A172 (cell line): Measurements from ENCODE around the gene NDRG4. TPM values are rescaled to one million over a fixed set of nuclear protein-coding genes. Genes with fewer than 3 reads are reported as not detected.
A peak's percentile ranks its signal among the peaks of the same experiment; 100 is the strongest.
"Not testable (repeated sequence)": the region's sequence is repeated elsewhere in the genome, so short reads cannot be mapped to it uniquely, and the experiment has no call there.

Experiments used
- DNase-seq: peaks from one replicate; pipeline ENCODE4 v3.0.0-alpha.2; 2015; ENCODE audit warnings: low spot score
- total RNA-seq: library from RNA; depleted of rRNA; stranded (reverse); fragments of >200 nt; shearing (Covaris generic); gene quantifications from 2 replicates; pipeline ENCODE4 v1.2.3, GENCODE V29; 2014

The NDRG4 gene
- total RNA-seq, 1 experiment from 2014 or later: 27.6 TPM

DNA sequence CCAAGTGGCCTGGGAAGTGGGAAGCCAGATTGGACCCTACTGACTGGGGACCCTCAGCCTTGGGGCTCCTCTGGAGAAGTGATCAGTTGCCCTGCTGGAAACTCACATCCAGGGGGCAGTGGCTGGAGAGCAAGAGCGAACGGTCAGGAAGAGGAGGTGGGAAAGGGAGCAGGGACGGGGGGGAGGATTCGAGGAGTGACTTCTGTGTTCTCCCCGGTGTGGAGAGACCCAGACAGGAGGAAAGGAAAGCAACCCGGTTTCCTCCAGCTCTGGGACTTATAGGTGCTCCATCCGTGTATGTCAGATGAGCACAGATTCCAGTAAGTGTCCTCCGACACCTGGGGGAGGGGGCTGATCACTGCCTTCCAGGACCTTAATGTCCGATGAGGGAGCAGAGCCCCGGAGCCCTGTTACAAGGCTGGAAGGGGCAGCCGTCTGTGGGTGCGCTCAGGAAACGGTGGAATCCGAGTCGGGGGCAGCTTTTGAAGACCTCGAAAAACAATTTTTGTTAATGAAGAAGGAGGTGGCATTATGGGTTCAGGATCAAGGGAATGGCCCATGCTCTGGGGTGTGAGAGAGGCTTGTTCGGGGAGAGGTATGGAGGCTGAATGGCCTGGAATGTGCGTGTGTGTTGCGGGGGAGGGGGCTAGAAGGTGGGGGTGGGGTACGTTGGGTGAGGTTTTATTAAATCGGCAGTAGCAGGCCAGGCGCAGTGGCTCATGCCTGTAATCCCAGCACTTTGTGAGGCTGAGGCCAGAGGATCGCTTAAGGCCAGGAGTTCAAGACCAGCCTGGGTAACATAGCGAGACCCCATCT, 34.8 kb upstream of the NDRG4 start:
- no peak for DNase-seq

DNA sequence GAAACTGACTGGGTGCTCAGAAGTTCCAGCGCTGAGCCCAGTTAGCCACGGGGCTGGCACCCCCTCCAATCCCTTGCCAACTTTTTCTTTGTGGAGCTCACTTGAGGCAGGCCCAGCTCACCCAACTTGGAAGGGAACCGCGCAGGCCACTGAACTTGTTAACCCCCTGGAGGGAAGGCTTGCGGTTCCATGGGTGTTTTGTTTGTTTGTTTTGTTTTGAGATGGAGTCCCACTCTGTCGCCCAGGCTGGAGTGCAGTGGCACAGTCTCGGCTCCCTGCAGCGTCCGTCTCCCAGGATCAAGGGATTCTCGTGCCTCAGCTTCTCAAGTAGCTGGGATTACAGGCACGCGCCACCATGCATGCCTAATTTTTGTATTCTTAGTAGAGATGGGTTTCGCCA, 34.1 kb upstream of the NDRG4 start:
- no peak for DNase-seq

DNA sequence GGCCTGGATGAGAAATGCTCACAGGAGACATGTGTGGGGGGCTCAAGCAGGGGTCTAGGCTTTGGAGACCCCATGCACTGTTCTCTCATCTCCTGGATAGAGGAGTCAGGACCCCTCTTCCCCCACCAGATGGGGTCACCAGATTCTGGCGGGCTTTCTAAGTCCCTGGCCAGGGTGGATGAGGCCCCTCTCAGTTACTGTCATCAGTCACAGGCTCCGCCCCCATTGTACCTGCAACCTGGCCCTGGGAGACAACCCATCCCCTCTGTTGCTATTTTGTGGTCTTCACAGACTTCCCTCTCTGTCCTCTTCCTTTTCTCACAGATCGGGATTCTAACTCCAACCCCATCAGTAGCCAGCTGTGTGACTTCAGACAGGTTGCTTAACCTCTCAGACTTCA, 33.5 kb upstream of the NDRG4 start:
- no peak for DNase-seq

DNA sequence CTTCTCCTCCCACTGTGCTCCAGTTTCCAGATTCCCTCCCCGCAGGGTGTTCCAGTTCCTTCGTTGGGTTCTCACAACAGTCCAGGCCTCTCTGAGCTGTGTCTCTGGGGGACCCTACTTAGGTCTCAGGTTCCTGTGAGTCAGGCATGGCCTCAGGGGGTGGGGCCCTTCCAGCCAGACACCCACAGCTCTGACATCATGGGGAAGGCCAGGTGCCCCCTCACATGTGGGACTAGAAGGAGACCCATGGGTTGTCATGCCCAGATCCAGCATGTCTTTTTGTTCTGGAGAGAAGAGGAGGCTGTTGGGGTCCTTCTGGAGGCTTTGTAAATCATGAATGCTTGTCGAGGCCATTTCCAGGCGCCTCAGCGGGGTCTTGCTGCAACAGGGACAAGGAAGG, 32.0 kb upstream of the NDRG4 start:
- DNase-seq: no peak

DNA sequence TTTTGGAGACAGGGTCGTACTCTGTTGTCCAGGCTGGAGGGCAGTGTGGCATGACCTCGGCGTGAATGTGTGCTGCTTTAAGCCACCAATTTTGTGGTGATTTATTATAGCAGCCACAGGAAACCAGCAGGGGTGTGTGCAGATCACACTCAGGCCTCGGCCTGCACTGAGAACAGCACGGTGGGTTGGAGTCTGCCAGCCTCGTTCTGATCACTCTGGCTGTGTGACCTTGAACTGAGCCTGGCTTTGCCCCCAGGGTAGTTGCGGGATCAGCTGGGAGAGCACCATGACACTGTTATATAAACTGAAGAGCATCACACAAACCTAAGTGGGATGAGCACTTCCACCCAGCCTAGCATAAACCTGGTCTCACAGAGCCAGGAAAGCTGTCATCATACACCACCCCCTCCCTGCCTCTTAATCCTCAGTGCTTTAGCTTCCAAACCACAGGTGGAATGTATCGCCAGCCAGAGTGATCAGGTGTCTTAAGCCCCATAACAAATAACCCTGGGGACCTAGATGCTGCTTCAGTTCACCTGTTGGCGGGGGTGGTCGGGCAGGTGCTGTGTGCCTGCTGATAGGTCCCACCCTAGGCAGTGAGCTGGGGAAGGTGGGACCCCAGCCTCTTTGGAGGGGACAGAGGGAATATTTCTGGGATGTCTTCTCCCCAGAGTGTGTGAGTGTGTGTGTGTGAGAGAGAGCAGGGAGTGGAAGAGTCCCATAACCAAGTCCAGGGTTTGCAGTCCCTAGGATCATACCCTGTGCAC, 28.6 kb upstream of the NDRG4 start:
- peak; percentile 21 for DNase-seq

DNA sequence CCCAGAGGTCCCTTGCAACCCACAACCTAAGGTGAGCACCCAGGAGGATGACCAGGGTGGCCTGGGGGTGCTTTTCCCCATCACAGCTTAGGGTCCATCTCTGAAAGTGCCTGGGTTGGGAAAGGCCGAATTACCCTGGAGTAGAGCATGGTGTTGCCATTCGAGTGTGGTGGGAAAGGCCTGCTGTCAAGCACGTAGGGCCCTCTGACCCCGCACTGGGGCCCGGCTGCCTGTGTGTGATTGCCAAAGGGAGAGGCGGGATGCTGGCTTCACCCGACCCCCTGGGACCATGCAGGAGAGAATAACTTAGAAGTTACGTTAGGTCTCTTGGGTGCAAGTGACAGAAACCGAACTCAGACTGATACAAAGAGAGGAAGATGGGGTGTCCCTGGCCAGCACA, 27.7 kb upstream of the NDRG4 start:
- no peak for DNase-seq

DNA sequence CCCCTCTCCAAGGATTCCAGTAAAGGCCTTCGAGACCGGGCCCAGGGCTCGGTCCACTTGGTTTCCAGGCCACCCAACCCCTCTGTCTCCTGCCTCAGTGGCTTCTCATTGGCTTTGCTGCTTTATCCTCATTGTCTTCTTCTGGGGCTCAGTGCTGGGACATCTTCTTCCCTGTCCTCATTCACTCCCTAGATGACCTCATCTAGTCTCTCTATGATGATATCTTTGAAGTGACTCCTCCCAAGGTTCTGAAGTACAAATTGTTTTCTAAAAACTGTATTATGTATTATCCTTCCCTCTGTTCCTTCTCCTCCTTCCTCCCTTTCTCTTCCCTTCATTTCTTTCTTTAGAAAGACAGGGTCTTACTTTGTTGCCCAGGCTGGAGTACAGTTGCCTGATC, 27.1 kb upstream of the NDRG4 start:
- no peak for DNase-seq

DNA sequence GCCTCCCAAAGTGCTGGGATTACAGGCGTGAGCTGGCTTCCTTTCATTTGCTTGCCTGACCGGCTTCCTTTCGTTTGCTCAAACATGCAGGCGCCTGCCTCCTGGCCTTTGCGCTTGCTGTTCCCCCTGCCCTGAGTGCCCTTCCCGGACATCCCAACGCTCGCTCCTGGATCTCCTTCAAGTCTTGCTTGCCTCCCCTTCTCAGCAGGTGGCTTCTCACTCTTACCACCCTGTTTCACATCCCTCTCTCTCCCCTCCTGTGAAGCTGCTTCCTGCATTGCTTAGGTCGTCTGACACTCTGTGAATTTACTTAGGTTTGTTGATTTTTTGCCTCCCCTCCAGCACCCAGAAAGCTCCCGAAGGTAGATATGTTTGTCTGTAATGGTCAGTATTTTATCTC, 25.6 kb upstream of the NDRG4 start:
- DNase-seq: no peak

DNA sequence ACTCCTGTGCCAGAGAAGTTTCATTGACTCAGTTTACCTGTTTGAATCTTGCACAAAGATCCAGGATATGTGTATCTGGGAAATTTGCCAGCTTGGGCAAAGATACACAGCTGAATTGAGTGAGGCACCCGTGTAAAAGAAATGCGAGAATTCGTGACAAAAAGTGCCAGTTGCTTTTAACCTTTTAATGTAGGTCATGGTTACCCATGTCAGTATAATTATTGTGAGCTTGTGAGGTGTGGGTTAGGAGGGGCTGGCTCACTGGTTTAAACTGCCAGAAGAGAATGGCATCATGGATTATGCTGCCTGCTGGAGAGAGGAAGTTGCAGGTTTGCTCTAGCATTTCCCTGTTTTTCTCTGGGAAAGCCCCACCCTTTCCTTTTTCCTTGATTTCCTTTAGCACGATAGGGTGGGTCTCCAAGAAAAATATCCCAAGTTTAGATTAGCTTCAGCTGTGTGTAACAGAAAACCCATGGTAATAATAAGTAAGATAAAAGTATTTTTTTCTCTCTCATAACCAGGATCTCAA, 24.8 kb upstream of the NDRG4 start:
- no peak for DNase-seq

DNA sequence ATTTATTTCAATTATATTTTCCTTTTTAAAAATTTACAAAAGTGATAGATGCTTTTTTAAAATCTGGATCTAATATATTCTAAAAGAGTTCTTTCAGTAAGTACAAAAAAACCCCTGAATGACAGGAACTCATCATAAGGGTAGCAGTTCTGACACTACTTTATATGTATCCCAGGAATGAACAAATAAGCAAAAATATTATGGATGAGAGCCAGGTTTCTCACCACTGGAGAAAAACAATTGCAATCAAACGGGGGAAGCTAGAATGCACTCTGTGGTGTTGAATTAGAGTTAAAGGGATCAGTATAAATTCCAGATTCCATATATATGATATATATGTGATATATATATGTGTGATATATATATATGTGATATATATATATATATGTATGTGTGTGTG, 23.2 kb upstream of the NDRG4 start:
- DNase-seq: no peak

DNA sequence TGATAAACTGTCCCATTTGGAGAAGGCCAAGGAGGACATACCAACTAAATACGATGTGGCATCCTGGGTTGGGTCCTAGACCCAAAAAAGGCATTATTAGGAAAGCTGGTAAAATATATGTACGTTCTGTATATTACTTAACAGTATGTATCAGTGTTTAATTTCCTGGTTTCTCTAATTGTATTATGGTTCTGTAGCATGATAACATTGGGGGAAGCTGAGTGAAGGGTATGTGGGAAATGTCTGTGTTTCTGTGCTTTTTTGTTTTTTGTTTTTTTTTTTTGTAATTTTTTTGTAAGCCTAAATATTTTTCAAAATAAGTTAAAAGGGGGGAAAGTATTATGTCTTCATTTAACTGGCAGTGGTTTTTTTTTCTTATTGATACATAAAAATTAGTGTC, 21.5 kb upstream of the NDRG4 start:
- DNase-seq: no peak

DNA sequence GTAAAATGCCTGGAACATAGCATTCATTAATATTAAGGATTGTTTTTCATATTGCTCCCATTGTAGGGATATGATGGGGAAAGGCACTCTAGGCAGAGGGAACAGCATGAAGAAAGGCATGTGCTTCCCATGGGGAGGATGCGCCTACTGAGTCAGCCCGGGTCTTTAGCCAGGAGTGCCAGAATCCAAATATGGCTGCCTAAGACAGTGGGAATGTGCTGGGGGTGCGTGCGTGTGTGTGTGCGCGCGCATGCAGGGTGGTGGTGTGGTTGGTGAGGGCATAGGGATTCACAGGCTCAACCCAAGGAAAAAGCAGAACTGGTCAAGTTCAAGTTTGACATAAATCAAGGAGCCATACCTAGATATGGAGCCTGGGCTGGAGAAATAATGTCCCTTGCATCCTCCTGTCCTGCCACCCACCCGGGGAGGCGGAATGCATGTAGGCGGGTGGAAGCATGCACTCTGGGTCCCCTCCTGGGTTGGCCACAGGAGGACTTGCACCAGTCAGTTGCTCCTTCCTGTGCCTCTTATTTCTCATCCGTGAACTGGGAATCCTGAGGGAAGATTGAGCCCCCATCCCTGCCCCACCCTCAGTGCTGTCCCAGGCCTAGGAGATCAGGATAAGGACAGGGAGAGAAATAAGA, 18.6 kb upstream of the NDRG4 start:
- DNase-seq: no peak

DNA sequence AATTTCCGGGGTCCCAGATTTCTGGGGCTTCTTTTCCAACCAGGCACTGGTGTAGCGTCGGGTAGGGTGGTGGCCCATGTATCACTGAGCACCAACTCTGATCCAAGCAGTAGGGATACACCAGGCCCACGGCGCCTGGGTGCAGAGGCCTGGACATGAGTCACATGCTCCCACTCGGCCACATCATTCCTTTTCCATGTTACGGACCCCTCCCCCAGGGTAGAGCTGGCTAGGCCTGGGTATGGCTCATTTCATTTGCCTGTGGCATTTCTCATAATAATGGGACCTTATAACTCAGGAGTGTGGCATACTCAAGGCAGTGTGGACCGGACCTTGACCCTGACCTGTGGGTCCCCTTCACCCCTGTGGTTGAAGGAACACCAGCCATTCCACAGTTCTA, 18.0 kb upstream of the NDRG4 start:
- no peak for DNase-seq

DNA sequence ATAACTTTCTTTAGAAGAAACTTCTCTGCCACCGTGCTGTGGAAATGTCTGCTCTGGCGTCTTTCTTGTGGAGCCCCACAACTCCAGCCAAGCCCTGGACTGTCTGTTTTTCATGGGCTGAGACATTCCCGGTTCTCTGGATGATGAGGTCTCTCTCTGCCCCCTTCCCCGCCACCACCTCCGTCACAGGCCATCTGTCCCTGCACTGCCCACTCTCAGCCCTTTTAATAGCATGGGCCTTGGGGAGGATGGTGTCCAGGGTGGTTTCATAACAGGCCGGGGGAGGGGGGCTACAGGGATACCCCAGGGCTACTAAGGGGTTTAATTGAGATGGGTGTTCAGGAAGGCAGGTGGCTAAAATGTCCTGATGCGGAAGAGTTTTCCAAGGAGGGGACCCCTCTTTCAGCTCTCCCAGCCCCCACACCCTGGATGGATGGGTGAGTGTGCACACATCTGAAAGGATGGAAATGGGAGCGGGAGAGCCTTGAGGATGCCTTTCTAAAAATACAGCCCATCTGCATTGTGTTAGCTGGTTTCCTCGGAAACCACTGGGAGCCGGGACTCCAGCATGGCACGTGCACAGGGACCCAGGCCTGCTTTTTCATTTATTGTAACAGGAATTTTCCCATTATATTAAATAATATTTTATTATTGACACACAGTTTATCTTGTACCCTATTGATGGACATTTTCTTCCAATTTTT, 14.6 kb upstream of the NDRG4 start:
- no peak for DNase-seq

DNA sequence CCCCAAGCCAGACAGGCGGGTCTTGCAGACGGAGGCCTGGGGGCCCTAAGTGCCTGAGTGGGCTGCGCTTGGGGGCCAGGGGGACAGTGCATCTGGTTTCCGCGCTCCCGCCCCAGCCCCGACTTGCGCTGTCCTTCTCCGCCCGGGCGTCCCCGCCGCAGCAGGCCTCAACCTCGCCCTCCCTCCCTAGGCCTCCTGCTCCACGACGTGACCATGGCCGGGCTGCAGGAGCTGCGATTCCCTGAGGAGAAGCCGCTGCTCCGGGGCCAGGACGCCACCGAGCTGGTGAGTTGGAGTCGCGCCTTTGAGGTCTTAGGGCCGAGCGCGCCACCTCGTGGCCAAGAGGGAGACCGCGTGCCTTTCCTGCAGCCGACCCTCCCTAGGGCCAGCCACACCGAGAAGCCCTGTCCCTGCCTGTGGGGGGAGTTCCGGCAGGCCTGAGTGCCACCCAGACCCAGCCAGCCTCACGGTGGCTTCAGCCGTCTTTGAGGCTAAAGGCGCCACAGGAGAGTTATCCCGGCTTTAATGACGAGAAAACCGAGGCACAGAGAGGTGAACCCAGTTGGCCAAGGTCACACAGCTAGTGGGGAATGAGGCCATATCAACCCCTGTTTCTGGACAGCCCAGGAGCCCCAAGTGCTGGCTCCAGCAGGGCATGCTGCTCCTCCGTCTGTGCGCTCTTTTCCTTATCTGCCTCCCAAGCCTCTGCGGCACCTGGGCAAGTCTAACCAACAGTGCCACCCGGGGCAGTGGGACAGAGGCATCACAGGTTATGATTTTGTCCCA, 12.2 kb upstream of the NDRG4 start:
- DNase-seq: peak; percentile 68

DNA sequence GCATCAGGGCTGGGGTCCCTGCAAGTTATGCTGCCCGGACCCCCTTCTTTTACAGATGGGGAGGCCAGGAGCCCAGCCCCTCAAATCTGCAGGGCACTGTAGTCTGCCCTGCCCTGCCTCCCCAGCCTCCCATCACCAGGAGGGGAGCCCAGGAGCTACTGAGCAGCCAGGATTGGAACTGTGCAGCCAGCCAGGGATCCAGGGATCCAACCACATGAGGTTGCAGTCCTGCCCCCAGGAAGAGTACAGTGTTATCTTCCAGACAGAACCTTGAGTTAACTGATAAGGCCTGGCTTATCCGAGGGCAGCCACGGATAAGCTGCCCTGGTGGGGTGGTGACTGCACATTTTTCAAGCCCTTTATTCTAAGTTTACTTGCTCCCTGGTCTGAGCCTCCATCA, 11.4 kb upstream of the NDRG4 start:
- DNase-seq: no peak

DNA sequence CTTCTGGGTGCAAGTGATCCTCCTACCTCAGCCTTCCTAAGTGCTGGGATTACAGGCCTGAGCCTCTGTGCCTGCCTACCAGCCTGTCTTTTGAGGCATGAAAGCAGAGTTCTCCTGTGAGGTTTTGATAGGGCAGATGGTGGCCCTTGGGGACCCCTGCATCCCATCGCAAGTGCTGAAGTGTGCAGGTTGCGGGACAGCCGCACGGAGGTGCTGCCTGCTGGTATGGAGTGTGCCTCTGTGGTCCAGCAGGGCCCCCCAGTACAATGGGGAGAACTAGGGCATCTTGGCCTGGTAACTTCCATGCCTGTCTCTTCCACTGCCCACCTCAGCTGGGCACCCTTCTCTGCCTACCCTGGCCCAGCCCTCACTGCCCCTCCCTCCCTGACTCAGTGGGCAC, 9.9 kb upstream of the NDRG4 start:
- no peak for DNase-seq

DNA sequence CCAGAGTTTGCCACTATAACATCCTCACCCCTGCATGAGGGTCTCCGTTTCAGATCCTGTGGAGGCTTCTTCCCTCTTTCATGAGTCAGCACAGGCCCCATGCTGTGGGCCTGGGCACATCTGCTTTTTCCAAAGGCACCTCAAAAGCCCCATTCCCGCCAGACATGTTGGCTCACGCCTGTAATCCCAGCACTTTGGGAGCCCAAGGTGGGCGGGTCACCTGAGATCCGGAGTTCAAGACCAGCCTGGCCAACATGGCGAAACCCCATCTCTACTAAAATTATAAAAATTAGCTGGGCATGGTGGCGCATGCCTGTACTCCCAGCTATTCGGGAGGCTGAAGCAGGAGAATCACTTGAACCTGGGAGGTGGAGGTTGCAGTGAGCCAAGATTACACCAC, 9.4 kb upstream of the NDRG4 start:
- DNase-seq: not testable (repeated sequence)

DNA sequence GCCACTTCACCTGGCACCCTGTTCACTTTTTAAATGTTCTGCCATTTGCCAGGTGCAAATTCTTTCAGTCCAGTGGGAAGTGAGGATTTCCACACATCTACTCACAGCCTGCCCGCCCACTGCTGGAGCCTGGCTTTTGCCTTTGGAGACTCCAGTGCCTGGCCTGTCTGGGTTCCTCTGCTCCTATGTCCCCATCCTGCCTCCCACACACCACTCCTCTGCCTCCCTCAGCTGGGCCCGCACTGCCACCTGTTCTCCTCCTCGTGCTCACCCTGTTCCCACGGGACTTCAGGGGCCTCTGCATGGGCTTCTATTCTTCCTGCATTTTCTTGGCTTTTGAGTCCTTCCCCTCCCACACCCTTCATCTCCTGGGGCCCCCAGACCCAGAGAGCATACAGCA, 7.9 kb upstream of the NDRG4 start:
- DNase-seq: no peak

DNA sequence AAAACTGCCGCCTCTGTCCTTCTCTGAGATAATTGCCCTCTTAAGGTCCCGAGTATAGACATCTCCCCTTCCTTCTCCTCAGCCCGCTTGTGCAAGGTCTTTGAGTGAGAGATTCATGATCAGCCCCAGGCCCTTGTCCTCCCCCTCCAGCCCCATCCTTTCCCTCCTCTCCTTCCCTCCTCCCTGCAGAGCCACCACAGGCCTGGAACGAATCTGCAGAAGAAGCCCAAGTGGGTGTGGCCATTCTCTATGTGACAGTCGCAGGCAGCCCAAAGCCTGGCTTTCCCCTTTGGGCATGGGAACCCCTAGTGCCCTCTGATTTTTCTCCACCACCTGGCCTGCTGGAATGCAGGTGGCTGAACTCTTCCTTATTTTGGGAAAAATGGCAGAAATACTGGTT, 7.2 kb upstream of the NDRG4 start:
- DNase-seq: no peak

DNA sequence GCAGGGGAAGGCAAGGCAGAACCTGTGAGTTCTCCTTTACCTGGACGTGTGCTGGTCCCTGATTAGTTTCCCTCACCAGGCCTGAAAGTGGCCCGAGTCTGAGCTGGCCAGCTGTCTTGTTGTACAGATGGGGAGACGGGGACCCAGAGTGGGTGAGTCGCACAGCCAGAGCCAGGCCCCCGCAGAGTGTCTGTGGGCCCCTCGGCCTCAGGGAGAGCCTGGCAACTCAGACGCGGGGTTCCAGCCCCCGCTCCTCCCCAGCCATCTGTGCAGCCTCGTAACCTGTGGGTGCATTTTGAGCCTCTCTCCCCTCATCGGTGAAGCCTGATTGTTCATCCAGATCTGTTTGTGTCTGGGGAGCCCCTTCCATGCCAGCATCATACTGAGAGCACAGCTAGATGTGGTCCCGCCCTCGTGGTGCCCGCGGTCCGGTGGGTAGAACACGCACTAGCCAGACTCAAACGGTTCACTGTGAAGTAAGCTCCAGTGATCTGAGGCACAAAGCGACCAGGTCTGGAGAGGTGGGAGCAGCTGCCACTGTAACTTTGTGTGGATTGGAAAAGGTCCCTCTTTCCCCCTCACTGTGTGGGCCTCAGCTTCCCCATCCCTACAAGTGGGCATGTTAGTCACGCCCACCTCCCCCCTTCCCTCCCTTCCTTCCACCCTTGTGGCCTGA, 6.0 kb upstream of the NDRG4 start:
- DNase-seq: no peak
